HG03457 (cell line): ENCODE results near the gene STARD3NL.
"Not testable (repeated sequence)": the region's sequence is repeated elsewhere in the genome, so short reads cannot be mapped to it uniquely, and the experiment has no call there.

Experiments used
- ATAC-seq: cut with Tn5 transposase; IDR thresholded peaks from one replicate; pipeline ENCODE4 v1.9.1; 2021; ENCODE audit warnings: moderate number of reproducible peaks; ENCODE audit not compliant: unreplicated experiment

Gene STARD3NL

GRCh38 chr7:38220452-38220851 lies 42.4 kb downstream of the STARD3NL start:
- ATAC-seq = no peak

DNA sequence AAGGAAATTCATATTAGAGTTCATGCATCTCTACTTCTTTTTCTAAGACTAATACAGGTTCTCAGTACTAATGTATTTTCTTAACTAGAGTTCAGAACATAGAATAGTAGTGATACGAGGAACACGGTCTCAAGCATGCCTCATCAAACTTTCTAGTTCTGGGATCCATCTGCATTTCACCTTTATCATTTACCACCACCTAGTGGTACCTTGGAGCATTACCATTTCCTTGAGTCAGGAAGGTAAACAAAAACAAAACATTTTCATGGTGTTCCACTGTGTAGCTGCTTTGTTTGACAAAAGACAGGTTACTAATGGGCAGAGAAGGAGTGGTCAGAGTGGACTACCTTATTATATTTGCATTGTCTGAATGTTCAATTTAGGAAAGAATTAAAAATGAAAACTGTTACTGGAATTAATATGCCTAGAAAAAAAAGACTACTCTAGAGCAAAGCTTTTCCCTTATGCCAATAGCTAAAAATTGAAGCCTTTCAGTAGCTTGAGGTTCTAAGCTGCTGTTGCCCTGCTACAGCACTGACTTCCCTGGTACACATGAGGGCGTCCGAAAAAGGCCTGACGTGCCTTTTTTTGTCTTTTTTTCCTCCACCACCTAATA lies 44.5 kb downstream of the STARD3NL start:
- ATAC-seq = no peak

DNA sequence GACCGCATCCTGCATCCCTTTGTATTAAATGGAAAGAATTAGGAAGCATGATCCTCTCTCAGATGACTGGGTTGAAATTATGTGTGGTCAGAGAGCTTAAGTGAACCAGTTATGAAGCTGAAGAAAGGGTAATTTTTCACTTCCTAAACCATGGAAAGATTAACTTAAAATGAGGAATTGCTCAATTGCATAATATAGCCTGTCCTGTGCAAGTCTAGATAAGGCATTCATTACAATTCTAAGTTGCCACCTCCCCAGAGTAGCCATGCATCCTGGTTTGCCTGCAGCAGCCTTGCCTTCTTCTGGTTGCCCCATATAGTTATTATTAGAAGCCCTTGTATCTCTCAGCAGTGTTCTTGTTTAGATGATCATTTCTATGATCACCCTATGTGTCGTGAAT lies 45.3 kb downstream of the STARD3NL start:
- no peak for ATAC-seq

DNA sequence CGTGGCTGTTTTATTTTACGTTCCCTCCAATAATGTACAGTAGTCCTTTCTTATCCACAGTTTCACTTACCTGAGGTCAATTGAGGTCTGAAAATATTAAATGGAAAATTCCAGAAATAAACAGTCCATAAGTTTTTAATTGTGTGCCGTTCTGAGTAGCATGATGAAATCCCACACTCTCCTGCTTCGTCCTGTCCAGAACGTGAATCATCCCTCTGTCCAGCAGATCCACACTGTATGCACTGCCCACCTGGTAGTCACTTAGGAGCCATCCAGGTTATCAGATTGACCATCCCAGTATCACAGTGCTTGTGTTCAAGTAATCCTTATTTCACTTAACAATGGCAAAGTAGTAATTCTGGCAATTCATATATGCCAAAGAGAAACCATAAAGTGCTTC lies 46.3 kb downstream of the STARD3NL start:
- no peak for ATAC-seq

- ATAC-seq = no peak
Measured at GRCh38 chr7:38229386-38229785, 51.3 kb downstream of the STARD3NL start.

- ATAC-seq = no peak
Measured at GRCh38 chr7:38229884-38230642, 52.0 kb downstream of the STARD3NL start.

DNA sequence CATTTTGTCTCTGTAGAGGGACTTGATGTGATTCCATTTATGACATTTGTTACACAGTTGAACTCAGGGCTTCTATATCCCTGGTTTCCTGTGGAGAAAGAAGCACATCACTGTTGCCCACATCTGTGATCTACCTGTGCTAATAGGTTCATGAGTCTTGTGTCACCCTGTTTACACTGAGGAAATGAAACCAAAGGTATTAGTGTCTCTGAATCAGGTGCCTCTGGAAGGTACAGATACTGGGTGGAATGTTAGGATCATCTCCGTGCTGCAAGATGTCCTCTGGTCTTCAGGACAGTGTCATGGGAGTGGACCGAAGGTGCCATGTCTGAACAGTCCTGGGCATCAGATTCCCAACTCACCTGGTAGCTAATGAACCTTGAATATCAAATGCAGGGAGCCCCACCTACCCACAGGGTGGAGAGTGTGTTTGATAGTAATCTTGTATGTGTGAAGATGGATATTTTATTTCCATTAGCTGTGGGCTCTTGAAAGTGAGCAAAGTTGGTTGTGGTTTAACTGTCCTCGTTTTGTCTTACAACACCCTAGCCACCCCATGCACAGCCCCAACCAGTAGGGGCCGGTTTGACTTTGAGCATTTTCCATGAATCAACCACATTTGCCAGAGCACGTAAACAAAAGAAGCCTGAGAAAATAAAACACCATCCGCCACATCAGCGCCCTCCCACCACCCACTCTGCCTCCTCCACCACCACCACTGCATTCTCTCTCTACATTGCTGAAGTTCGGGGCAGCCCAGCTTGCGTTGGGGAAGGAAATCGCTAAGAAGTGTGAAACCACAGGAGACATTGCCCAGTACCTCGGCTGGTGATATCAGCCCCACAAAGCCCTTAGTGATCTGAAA lies 54.7 kb downstream of the STARD3NL start:
- peak; percentile 75 for ATAC-seq

DNA sequence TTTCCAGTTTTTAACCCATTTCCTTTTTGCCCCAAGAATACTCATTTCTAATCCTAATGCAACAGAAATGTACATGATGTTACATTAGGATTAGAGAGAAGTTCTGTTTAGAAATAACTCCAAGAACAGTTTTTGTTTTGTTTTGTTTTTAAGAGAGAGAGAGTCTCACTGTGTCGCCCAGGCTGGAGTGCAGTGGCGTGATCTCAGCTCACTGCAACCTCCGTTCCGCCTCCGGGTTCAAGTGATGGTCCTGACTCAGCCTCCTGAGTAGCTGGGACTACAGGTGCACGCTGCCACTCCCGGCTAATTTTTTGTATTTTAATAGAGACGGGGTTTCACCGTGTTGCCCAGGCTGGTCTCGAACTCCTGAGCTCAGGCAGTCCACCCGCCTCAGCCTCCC lies 56.7 kb downstream of the STARD3NL start:
- not testable (repeated sequence) for ATAC-seq

- ATAC-seq = no peak
Measured at GRCh38 chr7:38235606-38236005, 57.6 kb downstream of the STARD3NL start.

- ATAC-seq = not testable (repeated sequence)
Measured at GRCh38 chr7:38239129-38239528, 61.1 kb downstream of the STARD3NL start.

- ATAC-seq = no peak
Measured at GRCh38 chr7:38241071-38241470, 63.0 kb downstream of the STARD3NL start.

DNA sequence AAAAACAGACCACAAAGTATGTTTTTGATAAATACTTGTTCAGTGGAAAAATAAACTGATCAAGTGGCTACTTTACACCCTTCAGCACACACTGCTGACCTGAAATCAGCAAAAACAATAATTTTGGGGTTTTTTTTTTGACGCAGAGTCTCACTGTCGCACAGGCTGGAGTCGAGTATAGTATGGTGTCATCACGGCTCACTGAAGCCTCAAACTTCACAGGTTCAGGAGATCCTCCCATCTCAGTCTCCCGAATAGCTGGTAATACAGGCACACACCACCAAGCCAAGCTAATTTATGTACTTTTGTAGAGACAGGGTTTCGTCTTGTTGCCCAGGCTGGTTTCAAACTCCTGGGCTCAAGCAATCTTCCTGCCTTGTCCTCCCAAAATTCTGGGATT lies 64.8 kb downstream of the STARD3NL start:
- no peak for ATAC-seq

- ATAC-seq = not testable (repeated sequence)
Measured at GRCh38 chr7:38243345-38243744, 65.3 kb downstream of the STARD3NL start.

GRCh38 chr7:38244516-38244915 lies 66.5 kb downstream of the STARD3NL start:
- ATAC-seq = no peak

GRCh38 chr7:38245409-38245977 lies 67.4 kb downstream of the STARD3NL start:
- ATAC-seq = no peak

- ATAC-seq = no peak
Measured at GRCh38 chr7:38248069-38248567, 70.1 kb downstream of the STARD3NL start.

DNA sequence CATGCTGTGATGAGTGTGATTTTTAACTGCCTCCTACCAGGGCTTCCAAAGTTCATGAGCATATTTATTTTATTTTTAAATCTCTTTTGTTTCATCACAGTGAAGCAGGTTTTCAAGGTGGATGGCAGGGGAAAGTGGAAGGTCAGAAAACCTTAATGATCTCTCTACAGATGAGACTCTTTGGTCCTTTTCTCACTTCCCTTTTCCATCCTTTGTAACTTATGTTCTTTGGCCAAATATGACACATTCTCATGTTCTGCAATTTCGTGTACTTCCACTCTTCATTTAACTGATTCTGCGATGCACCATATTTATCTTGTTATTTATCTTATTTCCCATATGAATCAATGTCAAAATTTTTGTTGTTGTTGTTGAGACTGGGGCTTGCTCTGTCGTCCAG lies 71.8 kb downstream of the STARD3NL start:
- not testable (repeated sequence) for ATAC-seq

DNA sequence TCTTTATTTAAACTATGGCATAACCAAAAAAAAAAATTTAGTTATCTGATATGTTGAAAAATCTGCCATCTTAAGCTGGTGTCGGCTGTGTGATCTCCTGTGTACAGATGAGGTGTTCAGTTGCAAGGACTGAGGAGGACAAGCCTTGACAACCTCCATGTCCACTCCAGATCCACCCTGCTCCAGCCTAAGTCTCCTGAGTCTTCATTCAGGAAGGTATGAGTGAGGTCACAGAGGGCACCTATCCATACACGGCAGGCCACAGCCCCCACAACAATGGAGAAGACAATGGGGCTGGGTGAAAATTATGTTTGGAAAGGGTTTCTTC lies 79.3 kb downstream of the STARD3NL start:
- ATAC-seq = no peak

- not testable (repeated sequence) for ATAC-seq
Measured at GRCh38 chr7:38259157-38259556, 81.1 kb downstream of the STARD3NL start.

DNA sequence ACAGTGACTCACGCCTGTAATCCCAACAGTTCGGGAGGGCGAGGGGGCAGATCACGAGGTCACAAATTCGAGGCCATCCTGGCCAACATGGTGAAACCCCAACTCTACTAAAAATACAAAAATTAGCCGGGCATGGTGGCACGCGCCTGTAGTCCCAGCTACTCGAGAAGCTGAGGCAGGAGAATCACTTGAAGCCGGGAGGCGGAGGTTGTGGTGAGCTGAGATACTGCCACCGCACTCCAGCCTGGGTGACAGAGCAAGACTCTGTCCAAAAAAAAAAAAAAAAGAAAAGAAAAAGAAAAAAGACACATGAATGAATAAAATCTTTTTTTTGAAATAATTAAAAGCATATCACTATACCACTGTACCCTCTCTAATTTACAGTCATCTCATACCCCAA lies 83.6 kb downstream of the STARD3NL start:
- not testable (repeated sequence) for ATAC-seq

DNA sequence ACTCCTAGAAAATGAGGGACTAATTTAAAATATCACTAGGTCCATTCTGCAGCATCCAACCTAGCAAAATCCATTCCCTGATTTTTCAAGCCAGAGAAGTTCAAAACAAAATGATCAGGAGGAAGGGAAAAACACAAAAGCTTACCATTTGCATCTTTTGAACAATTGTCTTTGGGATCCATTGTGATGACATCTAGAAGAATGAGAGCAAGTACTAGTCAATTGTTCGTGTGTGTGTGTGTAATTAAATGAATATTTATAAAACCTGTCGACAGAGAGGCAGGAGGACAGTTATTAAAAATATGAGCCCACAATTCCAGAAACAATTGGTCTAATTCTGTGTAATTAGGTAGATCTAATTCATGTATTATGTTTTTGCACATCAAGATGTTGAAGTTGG lies 84.0 kb downstream of the STARD3NL start:
- ATAC-seq = not testable (repeated sequence)
